ENCODE data around the gene IRF8.
"Not testable (repeated sequence)": the region's sequence is repeated elsewhere in the genome, so short reads cannot be mapped to it uniquely, and the experiment has no call there.

Gene IRF8

GRCh38 chr16:85931596-85932402 is 32.8 kb downstream of the IRF8 start:
- DNase-seq (ENCODE audit: low read depth, low spot score): no peak

- DNase-seq (ENCODE audit: low read depth, low spot score): no peak
Measured at GRCh38 chr16:85934210-85934609, 35.2 kb downstream of the IRF8 start.

DNA sequence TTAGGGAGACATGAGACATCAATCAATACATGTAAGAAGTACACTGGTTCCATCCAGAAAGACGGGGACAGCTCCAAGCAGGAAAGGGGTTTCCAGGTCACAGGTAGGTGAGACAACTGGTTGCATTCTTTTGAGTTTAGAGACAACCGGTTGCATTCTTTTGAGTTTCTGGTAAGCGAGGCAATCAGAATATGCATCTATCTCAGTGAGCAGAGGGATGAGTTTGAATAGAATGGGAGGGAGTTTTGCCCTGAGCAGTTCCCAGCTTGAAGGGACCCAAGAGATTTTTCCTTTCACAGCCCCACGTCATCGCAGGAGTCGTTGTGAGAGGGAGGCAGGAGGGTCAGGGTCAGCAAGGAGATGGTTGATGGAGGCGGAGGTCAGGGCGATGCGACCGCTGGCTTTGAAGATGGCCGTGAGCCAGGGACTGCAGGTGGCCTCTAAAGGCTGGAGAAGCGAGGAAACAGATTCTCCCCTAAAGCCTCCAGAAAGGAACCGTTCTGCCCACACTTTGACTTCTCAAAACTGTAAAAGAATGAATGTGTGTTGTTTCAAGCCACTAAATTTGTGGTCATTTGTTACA is 36.5 kb downstream of the IRF8 start:
- no peak for DNase-seq (ENCODE audit: low read depth, low spot score)

DNA sequence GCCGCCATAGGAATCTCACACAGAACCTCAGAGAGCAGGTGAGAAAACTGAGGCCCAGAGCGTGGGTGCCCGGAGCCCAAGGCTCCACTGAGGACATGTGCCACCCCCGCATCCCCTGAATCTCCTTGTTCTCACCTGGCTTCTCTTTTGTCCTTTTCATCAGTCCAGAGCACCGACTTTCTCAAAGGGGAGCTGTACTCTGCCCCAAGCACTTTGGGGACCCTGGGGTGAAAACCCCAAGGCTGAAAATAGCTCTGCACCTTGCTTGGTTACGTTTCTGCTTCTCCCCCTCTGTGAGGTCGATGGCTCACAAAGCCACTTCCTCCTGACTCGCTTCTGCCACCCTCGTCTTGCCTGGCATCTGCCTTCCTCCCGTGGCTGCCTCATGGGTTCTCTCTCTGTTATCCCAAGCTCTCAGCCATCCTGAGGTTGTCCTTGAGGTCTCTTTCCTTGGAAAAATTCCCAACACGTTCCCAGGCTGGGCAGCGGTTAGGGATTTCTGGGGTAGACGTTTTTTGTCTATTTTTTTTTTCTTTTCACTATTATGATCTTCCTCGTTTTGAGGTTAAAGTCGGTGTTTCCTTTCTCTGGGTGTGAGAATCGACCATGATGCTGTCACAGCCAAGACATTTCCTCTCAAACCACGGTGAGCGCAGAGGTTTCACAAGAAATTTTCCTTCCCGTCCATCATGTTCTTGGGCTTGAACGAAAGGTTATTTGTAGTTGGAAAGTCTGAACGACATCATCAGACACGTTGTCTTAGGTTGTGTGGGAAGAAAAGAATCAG is 37.2 kb downstream of the IRF8 start:
- no peak for DNase-seq (ENCODE audit: low read depth, low spot score)

GRCh38 chr16:85936816-85937215 is 37.9 kb downstream of the IRF8 start:
- no peak for DNase-seq (ENCODE audit: low read depth, low spot score)

- no peak for DNase-seq (ENCODE audit: low read depth, low spot score)
Measured at GRCh38 chr16:85940214-85940613, 41.3 kb downstream of the IRF8 start.

- DNase-seq (ENCODE audit: low read depth, low spot score): no peak
Measured at GRCh38 chr16:85941863-85942644, 43.1 kb downstream of the IRF8 start.

- not testable (repeated sequence) for DNase-seq (ENCODE audit: low read depth, low spot score)
Measured at GRCh38 chr16:85942659-85943058, 43.7 kb downstream of the IRF8 start.

DNA sequence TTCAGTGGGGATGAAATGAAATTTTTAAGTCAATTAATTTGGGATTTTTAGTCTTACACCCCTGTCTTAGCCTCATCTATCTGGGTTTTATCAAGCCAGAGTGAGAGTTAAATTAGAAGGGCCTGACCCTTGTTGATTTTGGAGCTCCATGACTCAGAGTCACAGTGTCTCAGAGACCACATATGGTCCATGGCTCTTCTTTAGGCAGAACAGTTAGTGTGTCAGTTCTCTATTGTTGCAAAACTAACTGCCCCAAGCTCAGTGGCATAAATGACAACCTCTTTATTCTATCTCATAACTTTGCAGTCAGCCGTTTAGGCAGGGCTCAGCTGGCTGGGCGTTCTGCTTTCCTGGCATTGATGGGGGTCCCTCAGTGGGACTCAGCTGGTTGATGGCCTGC is 44.7 kb downstream of the IRF8 start:
- DNase-seq (ENCODE audit: low read depth, low spot score): no peak

GRCh38 chr16:85944572-85945423 is 45.8 kb downstream of the IRF8 start:
- DNase-seq (ENCODE audit: low read depth, low spot score): no peak

DNA sequence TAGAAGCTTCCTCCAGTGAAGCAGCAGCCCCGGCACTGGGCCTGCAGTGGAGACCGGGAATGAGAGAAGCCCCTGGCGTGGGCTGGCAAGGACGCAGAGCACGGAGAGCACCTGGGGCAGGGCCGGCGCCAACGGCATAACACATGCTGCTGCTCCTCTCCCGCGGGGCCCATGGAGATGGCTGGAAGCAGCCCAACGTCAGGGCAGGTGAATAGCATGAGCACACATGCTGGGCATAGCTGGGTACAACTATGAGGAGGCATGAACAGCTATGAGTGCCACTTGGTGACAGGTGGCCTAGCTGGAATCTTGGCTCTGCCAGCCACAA is 46.4 kb downstream of the IRF8 start:
- DNase-seq (ENCODE audit: low read depth, low spot score): no peak

GRCh38 chr16:85946541-85947124 is 47.7 kb downstream of the IRF8 start:
- DNase-seq (ENCODE audit: low read depth, low spot score): no peak

DNA sequence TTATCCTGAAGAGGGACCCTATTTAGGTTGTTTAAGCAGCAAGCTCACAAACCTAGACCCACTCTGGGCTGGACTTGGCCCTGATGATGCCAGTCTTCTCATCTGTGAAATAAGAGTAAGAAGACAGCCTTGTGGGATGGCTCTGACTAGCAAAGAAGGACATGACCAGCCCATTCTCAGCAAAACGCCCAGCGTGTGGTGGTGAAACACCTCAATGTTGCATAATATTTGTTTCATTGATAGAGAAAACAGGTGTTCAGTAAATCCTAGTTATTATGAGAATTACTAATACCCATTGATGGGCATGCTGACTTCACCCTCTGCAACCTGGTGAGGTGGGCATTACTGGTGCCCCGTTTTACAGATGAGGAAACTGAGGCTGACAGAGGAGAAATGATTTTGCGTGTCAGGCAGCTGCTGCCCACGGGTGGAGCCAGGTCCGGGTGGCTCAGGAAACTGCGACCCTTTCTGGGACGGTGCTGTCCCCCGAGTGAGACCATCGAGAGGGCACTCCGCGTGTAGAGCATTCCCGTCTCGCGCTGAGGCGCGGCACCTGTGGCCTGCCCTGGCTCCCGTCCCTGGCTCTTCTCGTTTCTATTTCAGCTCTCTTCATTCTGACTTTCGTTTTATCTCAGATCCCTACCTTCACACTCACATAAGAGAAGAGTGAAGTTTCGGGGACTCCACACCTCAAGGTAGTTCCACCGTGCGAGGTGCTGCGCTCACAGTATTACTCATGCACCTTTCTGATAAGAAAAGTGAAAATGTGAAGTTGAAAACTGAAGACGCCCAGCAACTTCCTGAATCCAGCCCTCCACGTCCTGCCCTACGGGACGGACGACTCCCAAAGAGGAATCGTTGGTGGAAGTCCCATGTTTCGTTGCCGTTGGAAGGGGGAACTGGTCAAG is 48.5 kb downstream of the IRF8 start:
- no peak for DNase-seq (ENCODE audit: low read depth, low spot score)

- DNase-seq (ENCODE audit: low read depth, low spot score): no peak
Measured at GRCh38 chr16:85948138-85948509, 49.2 kb downstream of the IRF8 start.

DNA sequence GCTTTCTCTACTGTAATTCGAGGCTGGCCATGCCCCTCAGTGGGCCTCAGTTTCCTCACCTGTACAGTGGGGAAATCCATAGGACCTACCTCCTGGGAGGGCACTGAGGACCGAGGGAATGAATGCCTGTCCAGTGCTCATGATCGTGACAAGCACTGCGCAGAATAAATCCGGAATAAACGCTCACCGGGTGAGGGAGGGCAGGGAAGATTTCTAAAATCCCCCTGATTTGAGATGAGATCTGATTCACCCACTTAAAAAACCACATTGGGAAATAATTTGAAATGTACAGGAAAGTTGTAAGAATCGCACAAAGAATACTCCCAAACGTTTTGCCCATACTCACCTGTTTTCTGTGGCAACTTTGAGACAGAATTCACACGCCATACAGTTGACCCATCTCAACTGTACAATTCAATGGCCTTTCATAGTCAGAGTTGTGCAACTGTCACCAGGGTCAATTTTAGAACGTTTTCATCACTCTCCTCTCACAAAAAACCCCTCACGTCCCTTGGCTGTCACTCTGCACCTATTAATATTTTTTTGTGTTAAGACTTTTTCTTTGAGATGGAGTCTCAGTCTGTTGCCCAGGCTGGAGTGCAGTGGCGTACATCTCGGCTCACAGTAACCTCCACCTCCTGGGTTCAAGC is 49.8 kb downstream of the IRF8 start:
- DNase-seq (ENCODE audit: low read depth, low spot score): no peak

DNA sequence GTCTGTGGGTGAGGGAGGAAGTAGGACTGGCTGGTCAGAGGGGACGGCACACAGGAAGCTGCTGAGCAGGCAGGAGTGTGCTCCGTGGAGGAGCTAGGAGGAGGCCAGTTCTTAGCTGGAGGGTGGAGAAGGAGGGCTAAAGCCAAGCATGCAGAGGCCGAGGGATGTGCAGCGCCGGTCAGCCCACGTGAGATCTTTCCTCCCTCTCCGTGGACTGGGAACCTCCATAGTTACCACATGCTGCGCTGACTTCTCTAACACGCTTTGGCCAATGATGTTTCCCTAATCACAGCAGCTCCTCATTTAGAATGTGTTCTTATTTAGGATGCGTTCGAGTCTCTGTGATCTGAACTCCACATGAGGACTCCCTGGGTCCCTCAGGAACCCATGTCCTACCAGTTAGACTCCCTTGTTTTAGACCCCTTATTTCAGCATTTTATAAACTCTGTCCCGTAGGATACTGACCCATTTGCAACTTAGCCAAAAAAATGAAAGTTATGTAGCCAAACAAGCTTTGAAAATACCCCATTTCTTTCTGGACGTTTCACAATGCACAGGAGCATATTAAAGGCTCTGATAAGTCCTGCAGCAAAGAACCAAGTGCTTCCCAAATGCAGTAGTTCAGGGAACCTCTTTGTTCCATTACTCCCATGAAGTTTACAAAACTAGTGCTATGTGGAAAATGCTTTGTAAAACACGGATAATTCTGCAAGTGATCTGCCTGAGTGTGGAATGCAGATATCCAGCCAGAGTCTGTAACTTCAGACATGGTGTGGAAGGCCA is 51.4 kb downstream of the IRF8 start:
- DNase-seq (ENCODE audit: low read depth, low spot score): no peak

DNA sequence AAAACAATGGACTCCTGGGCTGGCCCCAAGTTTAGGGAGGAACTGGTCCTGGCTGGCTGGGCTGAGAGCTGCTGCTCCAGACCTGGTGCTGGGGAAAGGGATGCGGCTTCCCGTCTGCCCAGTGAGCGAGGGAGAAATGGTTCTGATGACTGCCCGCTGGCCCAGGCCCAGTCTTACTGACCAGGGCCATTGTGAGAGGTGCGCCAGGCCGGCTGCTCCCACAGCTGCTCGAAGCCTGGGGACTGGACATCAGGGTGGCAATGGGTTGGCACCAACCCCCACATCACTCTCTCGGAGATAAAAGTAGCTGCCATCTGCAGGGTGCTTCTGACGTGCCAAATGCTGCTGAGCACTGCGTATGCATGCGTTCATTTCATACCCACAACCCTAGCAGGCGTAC is 53.2 kb downstream of the IRF8 start:
- DNase-seq (ENCODE audit: low read depth, low spot score): no peak

- DNase-seq (ENCODE audit: low read depth, low spot score): no peak
Measured at GRCh38 chr16:85952811-85953210, 53.8 kb downstream of the IRF8 start.

Data from brain pericyte (primary cell).